Measurements from ENCODE around the gene GOLIM4.

The GOLIM4 gene

DNA sequence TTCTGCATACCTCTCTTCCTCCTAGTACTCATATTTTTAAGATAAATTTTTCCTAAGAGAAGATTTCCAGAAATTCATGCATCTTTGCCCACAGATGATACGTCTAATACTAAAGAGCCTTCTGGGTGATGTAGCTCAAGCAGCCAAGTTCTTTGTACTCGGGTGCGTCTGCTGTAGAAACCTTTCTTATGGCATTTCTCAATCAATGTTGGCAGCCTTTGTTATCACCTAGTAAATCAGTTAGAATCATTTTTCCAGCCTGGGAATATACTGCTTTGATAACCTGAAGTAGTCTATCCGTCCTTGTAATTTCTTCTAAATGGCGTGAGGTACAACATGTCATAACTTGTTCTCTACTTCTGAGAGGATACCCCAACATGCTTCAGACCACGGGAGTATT lies 104.5 kb downstream of the GOLIM4 start:
- no peak for TF ChIP-seq TAF1 (IDR thresholded peaks at IDR 0.05; ENCODE audit: low read depth, low read length)
- TF ChIP-seq PAX5 (IDR thresholded peaks at IDR 0.05; ENCODE audit: insufficient read depth, low read length, severe bottlenecking) = no peak
- TF ChIP-seq POU2F2 (IDR thresholded peaks at IDR 0.05; ENCODE audit: low read depth, low read length) = no peak
- no peak for TF ChIP-seq SPI1 (IDR thresholded peaks at IDR 0.05; ENCODE audit: low read depth, low read length)
- no peak for TF ChIP-seq POLR2AphosphoS5 (IDR thresholded peaks at IDR 0.05; ENCODE audit: low read depth, low read length)
- no peak for TF ChIP-seq POLR2A (IDR thresholded peaks at IDR 0.05; ENCODE audit: low read depth, low read length)
- no peak for FAIRE-seq

DNA sequence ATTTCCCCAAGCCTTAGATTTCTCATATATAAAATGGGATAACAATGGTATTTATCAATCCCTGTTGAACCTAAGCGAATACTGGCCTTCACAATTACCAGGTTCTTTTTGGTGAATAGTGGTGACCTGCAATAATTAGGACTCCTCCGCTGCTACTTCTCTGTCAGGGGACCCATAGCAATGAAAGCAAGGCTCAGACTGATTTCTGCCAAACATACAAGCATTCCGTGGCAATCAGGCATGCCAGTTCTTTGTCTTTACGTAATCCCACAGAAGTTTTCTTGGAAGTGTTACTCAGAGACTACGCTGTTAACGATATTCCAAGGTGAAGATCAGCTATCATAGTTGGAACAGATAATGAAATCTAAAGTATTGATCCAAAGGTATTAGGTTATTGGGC lies 105.7 kb downstream of the GOLIM4 start:
- DNase-seq (ENCODE audit: insufficient read length, low spot score) (no peak), FAIRE-seq (no peak)
- no peak for TF ChIP-seq PAX5 (IDR thresholded peaks at IDR 0.05; ENCODE audit: insufficient read depth, low read length, severe bottlenecking)
- no peak for TF ChIP-seq TAF1 (IDR thresholded peaks at IDR 0.05; ENCODE audit: low read depth, low read length)
- no peak for TF ChIP-seq POLR2A (IDR thresholded peaks at IDR 0.05; ENCODE audit: low read depth, low read length)
- no peak for TF ChIP-seq POU2F2 (IDR thresholded peaks at IDR 0.05; ENCODE audit: low read depth, low read length)
- TF ChIP-seq SPI1 (IDR thresholded peaks at IDR 0.05; ENCODE audit: low read depth, low read length) = no peak
- no peak for TF ChIP-seq POLR2AphosphoS5 (IDR thresholded peaks at IDR 0.05; ENCODE audit: low read depth, low read length)

More for the DNA sequence above, 104.5 kb downstream of the GOLIM4 start:
- no peak for DNase-seq (ENCODE audit: insufficient read length, low spot score)

DNA sequence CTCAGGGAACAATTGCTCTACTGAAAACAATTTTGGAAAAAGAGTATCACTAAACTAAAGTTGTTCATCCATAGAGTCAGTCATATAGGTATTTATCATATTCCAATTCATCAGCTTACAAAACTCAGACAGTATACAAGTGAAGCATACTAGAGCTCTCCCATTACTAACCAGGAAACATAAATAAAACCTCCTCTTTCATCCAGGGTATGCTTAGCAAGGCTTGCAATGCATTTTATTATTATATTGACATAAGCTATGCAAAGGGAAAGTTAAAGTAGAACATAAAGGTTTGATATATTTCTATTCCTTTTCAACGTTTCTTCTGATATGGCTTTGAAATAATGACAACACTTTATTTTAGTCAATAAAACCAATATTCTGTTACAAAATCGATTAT lies 106.7 kb downstream of the GOLIM4 start:
- no peak for DNase-seq (ENCODE audit: insufficient read length, low spot score)
- FAIRE-seq = no peak
- TF ChIP-seq TAF1 (IDR thresholded peaks at IDR 0.05; ENCODE audit: low read depth, low read length) = no peak
- TF ChIP-seq SPI1 (IDR thresholded peaks at IDR 0.05; ENCODE audit: low read depth, low read length) = no peak
- TF ChIP-seq PAX5 (IDR thresholded peaks at IDR 0.05; ENCODE audit: insufficient read depth, low read length, severe bottlenecking) = no peak
- no peak for TF ChIP-seq POLR2AphosphoS5 (IDR thresholded peaks at IDR 0.05; ENCODE audit: low read depth, low read length)
- TF ChIP-seq POU2F2 (IDR thresholded peaks at IDR 0.05; ENCODE audit: low read depth, low read length) = no peak
- no peak for TF ChIP-seq POLR2A (IDR thresholded peaks at IDR 0.05; ENCODE audit: low read depth, low read length)

DNA sequence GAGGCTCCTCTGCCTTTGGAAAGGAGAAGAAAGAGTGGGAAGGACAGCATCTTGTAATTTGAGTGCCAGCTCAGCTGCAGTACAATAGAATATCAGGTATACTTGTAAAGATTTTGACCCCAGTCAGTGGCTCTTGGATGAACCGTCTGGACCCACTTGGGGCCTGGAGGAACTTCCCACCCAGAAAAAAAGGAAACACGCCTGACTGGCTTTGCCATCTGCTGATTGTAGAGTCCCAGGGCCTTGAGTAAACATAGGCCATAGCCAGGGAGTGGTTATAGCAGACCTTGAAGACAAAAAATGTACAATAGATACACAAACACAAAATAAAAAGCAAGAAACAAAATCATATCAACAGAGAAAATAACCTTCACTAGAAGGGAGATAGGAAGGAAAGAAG lies 112.1 kb downstream of the GOLIM4 start:
- TF ChIP-seq POLR2AphosphoS5 (IDR thresholded peaks at IDR 0.05; ENCODE audit: low read depth, low read length) (no peak), POLR2A (IDR thresholded peaks at IDR 0.05; ENCODE audit: low read depth, low read length) (no peak), TAF1 (IDR thresholded peaks at IDR 0.05; ENCODE audit: low read depth, low read length) (no peak), PAX5 (IDR thresholded peaks at IDR 0.05; ENCODE audit: insufficient read depth, low read length, severe bottlenecking) (no peak), SPI1 (IDR thresholded peaks at IDR 0.05; ENCODE audit: low read depth, low read length) (no peak), POU2F2 (IDR thresholded peaks at IDR 0.05; ENCODE audit: low read depth, low read length) (no peak)
- FAIRE-seq (no peak), DNase-seq (ENCODE audit: insufficient read length, low spot score) (no peak)

DNA sequence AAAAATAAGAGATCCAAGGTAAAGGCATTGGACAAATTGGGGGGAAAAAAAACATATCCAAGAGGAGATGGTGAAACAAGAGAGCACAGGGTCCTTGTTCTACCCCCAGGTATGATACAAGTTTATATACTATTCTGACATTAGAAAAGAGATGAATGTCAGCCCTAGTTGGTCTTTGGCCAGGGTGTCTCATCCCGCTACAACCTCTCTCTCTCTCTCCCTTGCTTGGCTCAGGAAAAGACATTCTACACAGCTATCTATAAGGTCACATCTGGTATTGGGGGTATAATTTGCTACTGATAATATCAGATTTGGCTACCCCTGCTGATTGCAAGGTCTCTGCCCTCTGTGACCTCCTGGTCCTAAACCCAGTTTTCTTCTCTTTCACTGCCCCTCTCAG lies 117.2 kb downstream of the GOLIM4 start:
- FAIRE-seq (no peak), DNase-seq (ENCODE audit: insufficient read length, low spot score) (no peak)
- TF ChIP-seq PAX5 (IDR thresholded peaks at IDR 0.05; ENCODE audit: insufficient read depth, low read length, severe bottlenecking) (no peak), POLR2A (IDR thresholded peaks at IDR 0.05; ENCODE audit: low read depth, low read length) (no peak), SPI1 (IDR thresholded peaks at IDR 0.05; ENCODE audit: low read depth, low read length) (no peak), POU2F2 (IDR thresholded peaks at IDR 0.05; ENCODE audit: low read depth, low read length) (no peak), POLR2AphosphoS5 (IDR thresholded peaks at IDR 0.05; ENCODE audit: low read depth, low read length) (no peak), TAF1 (IDR thresholded peaks at IDR 0.05; ENCODE audit: low read depth, low read length) (no peak)

DNA sequence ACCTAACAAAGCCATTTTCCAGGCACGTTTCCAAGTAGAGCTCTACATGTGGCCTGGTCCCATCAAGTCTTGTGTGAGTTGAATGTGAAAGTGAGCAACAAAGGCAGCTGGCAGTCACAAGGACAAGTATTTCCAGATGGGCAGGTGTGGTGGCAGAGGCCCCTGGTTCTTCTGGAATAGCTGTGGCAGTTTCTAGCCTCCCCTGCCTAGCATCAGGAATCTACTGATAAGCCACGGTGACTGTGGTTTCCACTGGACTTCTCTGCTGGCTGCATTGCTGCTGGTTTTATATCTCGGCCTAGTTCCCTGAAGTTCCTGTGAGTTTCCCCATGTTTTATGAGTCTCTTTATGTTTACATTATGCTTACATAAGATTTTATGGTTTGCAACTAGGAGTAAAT lies 117.7 kb downstream of the GOLIM4 start:
- TF ChIP-seq PAX5 (IDR thresholded peaks at IDR 0.05; ENCODE audit: insufficient read depth, low read length, severe bottlenecking) (no peak), POLR2AphosphoS5 (IDR thresholded peaks at IDR 0.05; ENCODE audit: low read depth, low read length) (no peak), POLR2A (IDR thresholded peaks at IDR 0.05; ENCODE audit: low read depth, low read length) (no peak), POU2F2 (IDR thresholded peaks at IDR 0.05; ENCODE audit: low read depth, low read length) (no peak), SPI1 (IDR thresholded peaks at IDR 0.05; ENCODE audit: low read depth, low read length) (no peak), TAF1 (IDR thresholded peaks at IDR 0.05; ENCODE audit: low read depth, low read length) (no peak)
- FAIRE-seq (no peak), DNase-seq (ENCODE audit: insufficient read length, low spot score) (no peak)

DNA sequence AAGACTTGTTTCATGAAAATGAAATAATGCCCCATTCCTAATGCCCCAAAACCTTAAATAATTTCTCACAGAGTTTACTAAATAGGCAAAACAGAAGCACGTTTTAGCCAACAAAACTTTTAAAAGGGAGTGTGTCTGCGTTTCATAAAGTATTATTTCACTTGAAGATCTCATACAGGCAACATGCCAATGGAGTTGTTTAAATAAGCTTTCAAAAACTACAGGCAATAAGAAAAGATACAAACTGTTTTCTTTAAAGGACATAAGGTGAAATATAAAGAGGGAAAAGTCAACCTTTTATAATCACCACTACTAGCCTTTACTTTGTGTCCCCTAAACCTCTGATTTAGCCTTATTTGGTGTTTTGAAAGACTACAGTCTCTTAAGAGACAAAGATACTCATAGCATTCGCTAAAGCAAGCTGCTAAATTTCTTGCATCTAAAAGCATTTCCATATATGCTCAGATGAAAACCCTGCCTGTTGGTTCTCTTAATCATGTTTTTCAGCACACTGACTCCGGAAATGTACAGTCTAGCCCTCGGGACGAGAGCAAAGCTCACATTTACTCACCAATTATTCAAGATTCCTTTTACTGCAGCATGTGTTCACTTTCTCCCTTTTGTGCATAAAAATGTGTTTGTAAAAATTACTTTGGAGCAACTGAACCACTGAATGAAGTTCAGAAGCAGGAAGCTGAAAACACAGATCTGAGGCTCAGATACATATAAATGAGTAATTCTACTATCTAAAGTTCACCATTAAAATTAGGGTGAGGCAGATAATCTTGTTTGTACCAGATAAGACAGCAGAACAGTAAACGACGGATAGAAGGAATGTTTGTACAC lies 119.0 kb downstream of the GOLIM4 start:
- FAIRE-seq (no peak), DNase-seq (ENCODE audit: insufficient read length, low spot score) (no peak)
- no peak for TF ChIP-seq PAX5 (IDR thresholded peaks at IDR 0.05; ENCODE audit: insufficient read depth, low read length, severe bottlenecking)
- no peak for TF ChIP-seq SPI1 (IDR thresholded peaks at IDR 0.05; ENCODE audit: low read depth, low read length)
- no peak for TF ChIP-seq POLR2AphosphoS5 (IDR thresholded peaks at IDR 0.05; ENCODE audit: low read depth, low read length)
- no peak for TF ChIP-seq POLR2A (IDR thresholded peaks at IDR 0.05; ENCODE audit: low read depth, low read length)
- no peak for TF ChIP-seq POU2F2 (IDR thresholded peaks at IDR 0.05; ENCODE audit: low read depth, low read length)
- TF ChIP-seq TAF1 (IDR thresholded peaks at IDR 0.05; ENCODE audit: low read depth, low read length) = no peak

DNA sequence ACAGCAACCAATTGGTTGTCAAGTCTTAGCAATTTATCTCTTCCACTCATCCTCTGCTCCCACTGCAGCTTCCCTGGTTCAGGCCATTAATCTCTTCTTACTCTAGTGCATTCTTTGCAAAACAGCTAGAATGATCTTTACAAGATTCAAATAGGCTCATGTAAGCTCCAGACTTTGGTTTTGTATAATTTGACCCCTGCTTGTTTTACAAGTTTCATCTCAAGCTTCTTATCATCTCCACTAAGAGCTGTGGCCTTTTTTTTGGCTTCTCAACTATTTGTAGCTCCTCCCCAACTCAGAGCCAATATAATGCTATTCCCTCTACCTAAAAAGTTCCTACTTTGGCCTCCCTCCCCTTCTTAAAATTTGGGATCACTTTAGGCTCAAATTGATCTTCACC lies 121.8 kb downstream of the GOLIM4 start:
- no peak for DNase-seq (ENCODE audit: insufficient read length, low spot score)
- no peak for FAIRE-seq
- no peak for TF ChIP-seq POU2F2 (IDR thresholded peaks at IDR 0.05; ENCODE audit: low read depth, low read length)
- no peak for TF ChIP-seq POLR2AphosphoS5 (IDR thresholded peaks at IDR 0.05; ENCODE audit: low read depth, low read length)
- no peak for TF ChIP-seq PAX5 (IDR thresholded peaks at IDR 0.05; ENCODE audit: insufficient read depth, low read length, severe bottlenecking)
- no peak for TF ChIP-seq TAF1 (IDR thresholded peaks at IDR 0.05; ENCODE audit: low read depth, low read length)
- TF ChIP-seq POLR2A (IDR thresholded peaks at IDR 0.05; ENCODE audit: low read depth, low read length) = no peak
- no peak for TF ChIP-seq SPI1 (IDR thresholded peaks at IDR 0.05; ENCODE audit: low read depth, low read length)

DNA sequence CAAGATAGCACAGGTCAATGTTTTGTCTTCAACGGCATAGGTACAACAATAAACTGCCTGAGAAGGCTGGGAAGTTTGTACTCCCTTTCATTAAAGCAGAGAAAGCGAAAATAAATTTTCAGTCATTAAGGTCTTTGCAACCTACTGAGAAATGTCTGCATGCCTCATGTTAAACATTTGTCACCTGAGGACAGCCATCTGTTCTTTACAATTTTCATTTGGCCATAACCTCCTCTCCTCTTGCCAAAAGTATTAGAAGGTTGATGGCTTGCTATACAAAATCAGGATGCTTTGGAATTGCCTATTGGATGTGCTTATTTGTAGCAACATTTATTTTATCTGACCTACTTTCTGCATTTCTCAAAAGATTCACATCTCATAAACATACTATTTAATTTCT lies 122.7 kb downstream of the GOLIM4 start:
- FAIRE-seq (no peak), DNase-seq (ENCODE audit: insufficient read length, low spot score) (no peak)
- no peak for TF ChIP-seq PAX5 (IDR thresholded peaks at IDR 0.05; ENCODE audit: insufficient read depth, low read length, severe bottlenecking)
- no peak for TF ChIP-seq SPI1 (IDR thresholded peaks at IDR 0.05; ENCODE audit: low read depth, low read length)
- TF ChIP-seq POLR2AphosphoS5 (IDR thresholded peaks at IDR 0.05; ENCODE audit: low read depth, low read length) = no peak
- no peak for TF ChIP-seq TAF1 (IDR thresholded peaks at IDR 0.05; ENCODE audit: low read depth, low read length)
- TF ChIP-seq POU2F2 (IDR thresholded peaks at IDR 0.05; ENCODE audit: low read depth, low read length) = no peak
- no peak for TF ChIP-seq POLR2A (IDR thresholded peaks at IDR 0.05; ENCODE audit: low read depth, low read length)

Data from GM12891 (cell line).